H9 (cell line): ENCODE data around the gene COQ10B. TPM values are rescaled to one million over a fixed set of nuclear protein-coding genes. Genes with fewer than 3 reads are reported as not detected.

Source experiments
- DNase-seq: peaks from one replicate; pipeline ENCODE4 v3.0.0-alpha.2; 2017
- H2AFZ ChIP-seq: one replicate; pipeline ENCODE4 v1.6.1; 2013; ENCODE audit warnings: mild to moderate bottlenecking, low read length, control low read depth, moderate library complexity
- H2AK5ac ChIP-seq: 2 replicates; pipeline ENCODE4 v1.6.1; 2013; ENCODE audit warnings: low read length, control low read depth, mixed read lengths; ENCODE audit not compliant: insufficient read length
- H2BK120ac ChIP-seq: one replicate; pipeline ENCODE4 v1.6.1; 2013; ENCODE audit warnings: low read depth, mild to moderate bottlenecking, low read length, control low read depth, inconsistent platforms; ENCODE audit not compliant: poor library complexity, severe bottlenecking
- H2BK12ac ChIP-seq: 2 replicates; pipeline ENCODE4 v1.6.1; 2013; ENCODE audit warnings: low read length, control low read depth, mixed read lengths, low read depth; ENCODE audit not compliant: insufficient read length
- H2BK15ac ChIP-seq: 2 replicates; pipeline ENCODE4 v1.6.1; 2013; ENCODE audit warnings: low read depth, low read length, control low read depth
- H2BK20ac ChIP-seq: one replicate; pipeline ENCODE4 v1.6.1; 2013; ENCODE audit warnings: low read depth, mild to moderate bottlenecking, low read length, control low read depth, inconsistent platforms; ENCODE audit not compliant: poor library complexity, severe bottlenecking
- H2BK5ac ChIP-seq: 2 replicates; pipeline ENCODE4 v1.6.1; 2013; ENCODE audit warnings: low read length, control low read depth, mixed read lengths; ENCODE audit not compliant: insufficient read length
- H3K14ac ChIP-seq: 2 replicates; pipeline ENCODE4 v1.6.1; 2013; ENCODE audit warnings: low read length, control low read depth; ENCODE audit not compliant: insufficient read depth
- H3K18ac ChIP-seq: 2 replicates; pipeline ENCODE4 v1.6.1; 2013; ENCODE audit warnings: low read depth, mild to moderate bottlenecking, mixed read lengths, low read length, control low read depth; ENCODE audit not compliant: insufficient read length
- H3K23ac ChIP-seq: 2 replicates; pipeline ENCODE4 v1.6.1; 2013; ENCODE audit warnings: low read length, control low read depth, mixed read lengths, low read depth; ENCODE audit not compliant: insufficient read length
- H3K23me2 ChIP-seq: 2 replicates; pipeline ENCODE4 v1.6.1; 2013; ENCODE audit warnings: low read depth, mild to moderate bottlenecking, mixed read lengths, low read length, control low read depth; ENCODE audit not compliant: insufficient read length, poor library complexity, severe bottlenecking
- H3K27ac ChIP-seq: 2 replicates; pipeline ENCODE4 v1.5.1; 2013; ENCODE audit warnings: low read length, control low read depth, mixed read lengths, low read depth; ENCODE audit not compliant: insufficient read length
- H3K27me3 ChIP-seq: 2 replicates; pipeline ENCODE4 v1.6.1; 2013; ENCODE audit warnings: low read length, control low read depth, inconsistent platforms; ENCODE audit not compliant: insufficient read depth
- H3K4ac ChIP-seq: 2 replicates; pipeline ENCODE4 v1.6.1; 2013; ENCODE audit warnings: low read depth, mild to moderate bottlenecking, control low read depth, inconsistent platforms, low read length, moderate library complexity
- H3K4me1 ChIP-seq: 2 replicates; pipeline ENCODE4 v1.6.1; 2013; ENCODE audit warnings: low read length, control low read depth, inconsistent platforms; ENCODE audit not compliant: insufficient read depth
- H3K4me2 ChIP-seq: 2 replicates; pipeline ENCODE4 v1.6.1; 2013; ENCODE audit warnings: low read length, control low read depth, mixed read lengths; ENCODE audit not compliant: insufficient read length, insufficient read depth
- H3K56ac ChIP-seq: 2 replicates; pipeline ENCODE4 v1.6.1; 2013; ENCODE audit warnings: low read depth, mild to moderate bottlenecking, mixed read lengths, low read length, control low read depth; ENCODE audit not compliant: insufficient read length
- H3K79me1 ChIP-seq: 2 replicates; pipeline ENCODE4 v1.6.1; 2013; ENCODE audit warnings: low read depth, mild to moderate bottlenecking, moderate library complexity, low read length, control low read depth, inconsistent platforms; ENCODE audit not compliant: insufficient read depth, poor library complexity, severe bottlenecking
- H3K79me2 ChIP-seq: 2 replicates; pipeline ENCODE4 v1.6.1; 2013; ENCODE audit warnings: low read length, control low read depth, inconsistent platforms; ENCODE audit not compliant: insufficient read depth
- H3K9ac ChIP-seq: 2 replicates; pipeline ENCODE4 v1.6.1; 2013; ENCODE audit warnings: low read length, control low read depth, mixed read lengths; ENCODE audit not compliant: insufficient read length; ENCODE audit errors: extremely low read depth
- H3K9me3 ChIP-seq: one replicate; pipeline ENCODE4 v1.6.1; 2013; ENCODE audit warnings: low read depth, low read length, inconsistent platforms; ENCODE audit not compliant: control insufficient read depth
- H3T11ph ChIP-seq: one replicate; pipeline ENCODE4 v1.6.1; 2013; ENCODE audit warnings: mild to moderate bottlenecking, low read length, control low read depth, inconsistent platforms
- H4K20me1 ChIP-seq: one replicate; pipeline ENCODE4 v1.6.1; 2013; ENCODE audit not compliant: control insufficient read depth, insufficient read length, insufficient read depth
- H4K5ac ChIP-seq: 2 replicates; pipeline ENCODE4 v1.6.1; 2013; ENCODE audit warnings: low read depth, mild to moderate bottlenecking, mixed read lengths, low read length, control low read depth; ENCODE audit not compliant: insufficient read length
- H4K8ac ChIP-seq: replicated peaks from 2 replicates; pipeline ENCODE4 v1.6.1; 2013; ENCODE audit warnings: low read length, control low read depth, mixed read lengths, low read depth; ENCODE audit not compliant: insufficient read length
- H4K91ac ChIP-seq: 2 replicates; pipeline ENCODE4 v1.6.1; 2013; ENCODE audit warnings: low read depth, mild to moderate bottlenecking, moderate library complexity, mixed read lengths, low read length, control low read depth; ENCODE audit not compliant: insufficient read length
- H3K27ac Mint-ChIP-seq, 3 experiments: 2 replicates in 2 of 3; 3 replicates in 1 of 3; pipeline ENCODE4 v1.8.0; 2020 to 2021; ENCODE audit warnings: mixed read lengths in 3 of 3, mild to moderate bottlenecking in 1 of 3, moderate library complexity in 1 of 3
- H3K27me3 Mint-ChIP-seq: 2 replicates; pipeline ENCODE4 v1.8.0; 2021; ENCODE audit warnings: low read depth, mild to moderate bottlenecking, moderate library complexity, mixed read lengths
- H3K36me3 Mint-ChIP-seq, 3 experiments: 2 replicates in 2 of 3; 3 replicates in 1 of 3; pipeline ENCODE4 v1.8.0; 2020 to 2021; ENCODE audit warnings: low read depth in 3 of 3, mixed read lengths in 3 of 3; ENCODE audit not compliant: insufficient read depth in 1 of 3
- H3K4me1 Mint-ChIP-seq, 2 experiments: 2 replicates each; pipeline ENCODE4 v1.8.0; 2020; ENCODE audit warnings: mixed read lengths in 2 of 2
- H3K4me3 Mint-ChIP-seq, 2 experiments: 2 replicates in 1 of 2; 3 replicates in 1 of 2; pipeline ENCODE4 v1.8.0; 2020 to 2021; ENCODE audit warnings: mild to moderate bottlenecking in 2 of 2, mixed read lengths in 2 of 2, moderate library complexity in 1 of 2
- H3K9me3 Mint-ChIP-seq, 2 experiments: 2 replicates in 1 of 2; 3 replicates in 1 of 2; pipeline ENCODE4 v1.8.0; 2020; ENCODE audit warnings: mild to moderate bottlenecking in 2 of 2, mixed read lengths in 2 of 2, moderate library complexity in 1 of 2
- WGBS: extraction: QIAGEN DNeasy Blood & Tissue Kit; methylation state at CpG from one replicate; pipeline ENCODE4 v1.1.7; 2013; ENCODE audit warnings: missing lambda C conversion rate, low lambda C conversion rate, mixed read lengths; ENCODE audit not compliant: insufficient read length; ENCODE audit errors: extremely low coverage; 5-methylcytosine and 5-hydroxymethylcytosine counted together
- total RNA-seq: library from RNA; stranded (reverse); gene quantifications from 2 replicates; pipeline ENCODE4 v1.2.1, GENCODE V29; 2021
- TF ChIP-seq, protein P1 (sequence below): fragments of 200-600 bp; sonication (generic); conservative IDR thresholded peaks from 3 replicates; pipeline ENCODE4 v1.8.0; 2021; ENCODE audit warnings: antibody characterized with exemption, mild to moderate bottlenecking

COQ10B gene
- total RNA-seq, 1 experiment from 2014 or later, result 16.2 TPM

DNA sequence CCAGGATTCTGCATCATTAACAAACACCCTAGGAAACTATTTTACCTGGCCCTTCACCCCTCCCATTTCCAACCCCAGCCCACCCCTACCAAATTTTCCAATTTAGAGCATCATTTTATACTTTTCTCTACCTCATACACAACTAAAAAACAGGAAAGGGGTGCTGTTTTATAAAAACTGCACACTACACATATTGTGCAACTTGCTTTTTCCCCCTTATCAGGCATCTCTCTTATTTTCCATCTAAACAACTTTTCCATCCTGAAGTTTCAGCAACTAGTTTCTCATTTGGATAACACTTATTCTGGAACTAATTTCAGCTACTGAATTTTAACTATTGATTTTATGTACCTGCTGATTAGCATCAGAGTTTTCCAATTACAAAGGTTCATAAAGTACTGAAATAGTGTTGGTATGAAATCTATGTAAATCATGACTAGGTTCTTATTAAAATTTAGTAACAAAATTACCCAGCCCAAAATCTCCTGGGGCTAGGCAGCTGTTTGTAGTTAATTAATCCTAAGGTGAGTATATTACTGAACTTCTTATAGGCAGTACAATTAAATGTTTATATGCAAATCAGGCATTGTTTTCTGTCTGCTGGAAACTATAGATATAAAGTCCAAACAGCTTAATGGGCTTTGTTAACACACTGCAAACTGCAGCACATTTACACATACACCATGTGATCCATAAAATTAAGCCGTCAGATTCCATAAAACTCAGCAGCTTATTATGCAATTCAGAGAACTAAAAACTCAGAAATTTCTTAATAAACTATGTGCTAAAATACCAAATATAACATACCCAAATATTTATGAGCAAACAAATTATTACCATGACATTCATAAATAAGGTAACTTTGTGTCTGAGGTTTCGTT lies 26.4 kb upstream of the COQ10B start:
- H4K5ac ChIP-seq, result no peak overlapping the region
- no peak overlapping the region for H3K27ac ChIP-seq
- no peak overlapping the region for H3K4ac ChIP-seq
- no peaks in the 10 kb centered on the region for H4K20me1 ChIP-seq
- no peak overlapping the region for H3T11ph ChIP-seq
- H3K79me2 ChIP-seq, result peaks cover 74% of the 10 kb centered on the region
- H4K8ac ChIP-seq, result no peak overlapping the region
- Mint-ChIP-seq H3K27ac (peak overlapping the region in 2 of 3 experiments; percentile 53 to 75; a peak in 3 of 7 replicates), H3K9me3 (no peaks in the 10 kb centered on the region), H3K36me3 (peaks cover 14 to 37% (median 34%) of the 10 kb centered on the region in 3 experiments; a peak in 6 of 7 replicates), H3K4me3 (no peak overlapping the region), H3K4me1 (peaks cover 18 to 31% of the 10 kb centered on the region in 2 experiments), H3K27me3 (no peaks in the 10 kb centered on the region)
- DNase-seq, result no peak
- no peak overlapping the region for H3K9ac ChIP-seq
- peaks cover 5% of the 10 kb centered on the region for H3K79me1 ChIP-seq
- no peak overlapping the region for H2AK5ac ChIP-seq
- H2BK12ac ChIP-seq, result no peak overlapping the region
- no peak overlapping the region for H3K14ac ChIP-seq
- H2BK120ac ChIP-seq, result no peak overlapping the region
- H3K18ac ChIP-seq, result no peak overlapping the region
- no peak overlapping the region for H3K56ac ChIP-seq
- H2AFZ ChIP-seq, result no peak overlapping the region
- H3K4me2 ChIP-seq, result no peak overlapping the region
- WGBS, result no CpG with 5 or more reads among the region's 2 CpGs
- no peak overlapping the region for H3K23ac ChIP-seq
- no peak overlapping the region for H4K91ac ChIP-seq
- H3K9me3 ChIP-seq, result no peaks in the 10 kb centered on the region
- no peak overlapping the region for H2BK20ac ChIP-seq
- H3K23me2 ChIP-seq, result no peaks in the 10 kb centered on the region
- no peak overlapping the region for H2BK15ac ChIP-seq
- TF ChIP-seq, protein P1, sequence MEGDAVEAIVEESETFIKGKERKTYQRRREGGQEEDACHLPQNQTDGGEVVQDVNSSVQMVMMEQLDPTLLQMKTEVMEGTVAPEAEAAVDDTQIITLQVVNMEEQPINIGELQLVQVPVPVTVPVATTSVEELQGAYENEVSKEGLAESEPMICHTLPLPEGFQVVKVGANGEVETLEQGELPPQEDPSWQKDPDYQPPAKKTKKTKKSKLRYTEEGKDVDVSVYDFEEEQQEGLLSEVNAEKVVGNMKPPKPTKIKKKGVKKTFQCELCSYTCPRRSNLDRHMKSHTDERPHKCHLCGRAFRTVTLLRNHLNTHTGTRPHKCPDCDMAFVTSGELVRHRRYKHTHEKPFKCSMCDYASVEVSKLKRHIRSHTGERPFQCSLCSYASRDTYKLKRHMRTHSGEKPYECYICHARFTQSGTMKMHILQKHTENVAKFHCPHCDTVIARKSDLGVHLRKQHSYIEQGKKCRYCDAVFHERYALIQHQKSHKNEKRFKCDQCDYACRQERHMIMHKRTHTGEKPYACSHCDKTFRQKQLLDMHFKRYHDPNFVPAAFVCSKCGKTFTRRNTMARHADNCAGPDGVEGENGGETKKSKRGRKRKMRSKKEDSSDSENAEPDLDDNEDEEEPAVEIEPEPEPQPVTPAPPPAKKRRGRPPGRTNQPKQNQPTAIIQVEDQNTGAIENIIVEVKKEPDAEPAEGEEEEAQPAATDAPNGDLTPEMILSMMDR, result no peak
- H2BK5ac ChIP-seq, result no peak overlapping the region
- H3K27me3 ChIP-seq, result no peaks in the 10 kb centered on the region
- H3K4me1 ChIP-seq, result no peaks in the 10 kb centered on the region; the same call in 1 of the 2 replicates
